ENCODE results near the gene STX16. TPM values are rescaled to one million over a fixed set of nuclear protein-coding genes. Genes with fewer than 3 reads are reported as not detected.

STX16 gene
- total RNA-seq, 3 donors from 2014 or later = 42.2 to 70.4 (median 43.1) TPM

DNA sequence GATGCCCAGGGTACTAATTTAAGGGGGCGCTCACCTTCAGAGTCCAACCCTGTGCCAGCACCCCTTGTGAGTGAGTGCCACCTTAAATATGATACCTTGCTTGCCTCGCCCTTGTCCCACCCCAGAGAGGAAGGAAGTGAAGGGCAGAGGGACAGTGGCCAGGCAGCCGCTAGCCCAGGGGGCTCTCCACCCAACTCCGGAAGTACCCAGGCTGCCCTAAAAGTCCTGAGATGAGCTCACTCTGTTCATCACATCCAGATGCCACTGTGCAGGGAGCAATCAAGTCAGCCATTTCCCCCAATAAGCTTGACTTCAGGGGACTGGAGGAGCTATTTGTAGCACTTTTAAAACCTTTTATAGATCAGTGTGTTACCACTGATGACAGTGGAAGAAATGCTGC lies 25.0 kb upstream of the STX16 start:
- intact Hi-C loops (cut with DNase I, micrococcal nuclease) = no loop called here
- no peak for ATAC-seq
- TF ChIP-seq, protein P1, sequence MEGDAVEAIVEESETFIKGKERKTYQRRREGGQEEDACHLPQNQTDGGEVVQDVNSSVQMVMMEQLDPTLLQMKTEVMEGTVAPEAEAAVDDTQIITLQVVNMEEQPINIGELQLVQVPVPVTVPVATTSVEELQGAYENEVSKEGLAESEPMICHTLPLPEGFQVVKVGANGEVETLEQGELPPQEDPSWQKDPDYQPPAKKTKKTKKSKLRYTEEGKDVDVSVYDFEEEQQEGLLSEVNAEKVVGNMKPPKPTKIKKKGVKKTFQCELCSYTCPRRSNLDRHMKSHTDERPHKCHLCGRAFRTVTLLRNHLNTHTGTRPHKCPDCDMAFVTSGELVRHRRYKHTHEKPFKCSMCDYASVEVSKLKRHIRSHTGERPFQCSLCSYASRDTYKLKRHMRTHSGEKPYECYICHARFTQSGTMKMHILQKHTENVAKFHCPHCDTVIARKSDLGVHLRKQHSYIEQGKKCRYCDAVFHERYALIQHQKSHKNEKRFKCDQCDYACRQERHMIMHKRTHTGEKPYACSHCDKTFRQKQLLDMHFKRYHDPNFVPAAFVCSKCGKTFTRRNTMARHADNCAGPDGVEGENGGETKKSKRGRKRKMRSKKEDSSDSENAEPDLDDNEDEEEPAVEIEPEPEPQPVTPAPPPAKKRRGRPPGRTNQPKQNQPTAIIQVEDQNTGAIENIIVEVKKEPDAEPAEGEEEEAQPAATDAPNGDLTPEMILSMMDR (IDR thresholded peaks at IDR 0.05) = no peak

DNA sequence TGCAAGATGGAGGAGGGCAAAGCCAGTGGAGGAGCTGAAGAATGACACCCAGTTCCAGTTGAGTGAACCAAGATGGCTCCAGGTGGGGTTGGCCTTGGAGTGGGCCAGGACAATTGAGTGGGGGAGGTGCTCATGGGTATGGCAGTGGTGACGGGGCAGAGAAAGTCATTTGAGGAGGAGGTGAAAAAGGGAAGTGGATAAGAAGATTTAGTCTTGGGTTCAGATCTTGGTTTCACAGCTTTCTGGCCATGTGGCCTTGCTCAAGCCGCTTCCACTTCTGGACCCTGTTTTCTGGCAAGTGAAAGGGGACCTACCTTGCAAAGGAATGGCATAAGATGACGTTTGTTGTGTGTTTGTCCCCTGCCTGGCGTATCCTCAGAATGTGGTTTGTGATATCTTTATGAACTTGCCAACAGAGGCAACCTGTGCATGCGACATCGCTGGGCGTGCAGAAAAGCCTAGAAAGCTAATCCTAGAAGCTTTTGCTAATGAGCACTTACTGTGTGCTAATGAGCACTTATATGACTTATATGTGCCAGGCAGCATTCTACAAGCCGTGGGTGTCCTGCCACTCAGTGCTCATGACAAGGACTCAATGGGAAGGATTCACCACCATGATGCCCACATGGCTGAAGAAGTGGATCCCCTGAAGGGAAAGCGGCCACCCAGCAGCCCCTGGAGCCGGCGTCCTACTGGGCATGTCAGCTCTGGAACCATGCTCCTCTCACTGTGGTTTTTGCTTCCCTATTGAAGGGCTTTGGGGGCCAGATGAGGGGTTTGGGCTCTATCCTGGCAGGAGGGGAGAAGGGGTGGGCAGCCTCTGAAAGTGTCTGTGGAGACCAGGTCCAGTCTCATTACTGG lies 23.6 kb upstream of the STX16 start:
- peak; percentile 34 for ATAC-seq
- intact Hi-C loops (cut with DNase I, micrococcal nuclease) = no loop called here

More for the DNA sequence above, 25.0 kb upstream of the STX16 start:
- Histone ChIP-seq H3K9me3 (no peaks in the 10 kb centered on the region), H3K4me3 (no peak overlapping the region), H3K4me1 (ENCODE audit: low read depth) (no peaks in the 10 kb centered on the region), H3K36me3 (ENCODE audit: low read depth) (no peaks in the 10 kb centered on the region)
- no peak for DNase-seq

DNA sequence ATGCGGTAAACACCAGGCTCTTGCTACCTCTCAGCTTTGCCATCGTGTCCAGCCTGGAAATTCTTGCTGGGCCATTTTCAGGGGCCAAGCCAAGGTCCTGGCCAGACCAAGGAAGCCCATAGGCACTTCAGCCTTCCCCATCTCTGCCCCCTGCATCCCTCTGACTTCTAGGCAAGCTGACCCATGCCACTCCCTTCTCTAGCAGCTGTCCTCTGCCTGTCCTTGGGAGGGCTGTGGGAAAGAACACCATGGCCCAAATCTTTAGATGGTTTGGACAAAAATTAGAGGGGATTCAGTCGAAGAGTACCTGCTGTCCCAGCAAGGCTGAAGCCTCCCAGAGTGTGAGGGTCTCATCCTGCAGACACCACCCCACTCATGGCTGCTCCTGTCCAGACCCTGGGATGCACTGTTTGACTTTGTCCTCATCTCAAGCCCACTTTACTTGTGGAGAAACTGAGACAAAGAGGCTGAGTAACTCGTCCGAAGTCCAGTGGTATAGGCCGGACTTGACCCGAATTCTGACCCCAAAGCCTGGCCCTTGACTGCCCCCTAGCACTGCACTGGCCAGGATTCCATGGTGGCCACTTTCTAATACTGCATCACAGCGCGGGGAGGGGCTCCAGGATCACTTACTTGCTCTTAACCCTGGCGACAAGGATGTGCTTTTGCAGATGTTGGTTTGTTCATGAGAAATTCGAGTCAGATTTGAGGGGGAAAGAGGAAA lies 22.4 kb upstream of the STX16 start:
- DNase-seq (no peak), ATAC-seq (no peak)
- Histone ChIP-seq H3K36me3 (ENCODE audit: low read depth) (no peaks in the 10 kb centered on the region), H3K4me1 (ENCODE audit: low read depth) (no peaks in the 10 kb centered on the region), H3K9me3 (no peaks in the 10 kb centered on the region), H3K4me3 (no peak overlapping the region)
- TF ChIP-seq, protein P1 (IDR thresholded peaks at IDR 0.05) = no peak
- intact Hi-C loops (cut with DNase I, micrococcal nuclease) = no loop called here

More for the DNA sequence above, 23.6 kb upstream of the STX16 start:
- TF ChIP-seq, protein P1 (IDR thresholded peaks at IDR 0.05) = no peak
- no peaks in the 10 kb centered on the region for H3K36me3 ChIP-seq (ENCODE audit: low read depth)
- DNase-seq = no peak
- no peak overlapping the region for H3K4me3 ChIP-seq
- no peaks in the 10 kb centered on the region for H3K4me1 ChIP-seq (ENCODE audit: low read depth)
- H3K9me3 ChIP-seq = no peaks in the 10 kb centered on the region

DNA sequence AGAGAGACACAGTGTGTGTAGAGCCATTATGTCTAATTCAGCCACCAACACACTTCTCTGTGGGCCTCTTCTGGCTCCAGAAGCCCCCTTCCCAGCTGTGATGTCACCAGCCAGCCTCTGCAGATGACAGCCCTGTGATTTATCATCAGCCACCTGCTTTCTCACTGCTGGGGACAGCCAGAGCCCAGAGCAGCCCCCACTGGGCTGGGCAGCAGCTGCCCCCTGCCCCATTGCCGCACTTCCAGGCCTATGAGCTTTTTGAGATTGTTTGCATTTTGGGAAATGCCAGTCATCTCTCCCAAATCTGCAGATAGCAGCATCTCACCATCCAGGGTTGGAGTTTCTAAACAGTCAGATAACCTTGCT lies 21.9 kb upstream of the STX16 start:
- TF ChIP-seq, protein P1 (IDR thresholded peaks at IDR 0.05) = no peak
- intact Hi-C loops (cut with DNase I, micrococcal nuclease) = no loop called here
- H3K9me3 ChIP-seq = no peaks in the 10 kb centered on the region
- DNase-seq = no peak
- H3K4me3 ChIP-seq = no peak overlapping the region
- H3K36me3 ChIP-seq (ENCODE audit: low read depth) = no peaks in the 10 kb centered on the region
- ATAC-seq = no peak
- H3K4me1 ChIP-seq (ENCODE audit: low read depth) = no peaks in the 10 kb centered on the region

DNA sequence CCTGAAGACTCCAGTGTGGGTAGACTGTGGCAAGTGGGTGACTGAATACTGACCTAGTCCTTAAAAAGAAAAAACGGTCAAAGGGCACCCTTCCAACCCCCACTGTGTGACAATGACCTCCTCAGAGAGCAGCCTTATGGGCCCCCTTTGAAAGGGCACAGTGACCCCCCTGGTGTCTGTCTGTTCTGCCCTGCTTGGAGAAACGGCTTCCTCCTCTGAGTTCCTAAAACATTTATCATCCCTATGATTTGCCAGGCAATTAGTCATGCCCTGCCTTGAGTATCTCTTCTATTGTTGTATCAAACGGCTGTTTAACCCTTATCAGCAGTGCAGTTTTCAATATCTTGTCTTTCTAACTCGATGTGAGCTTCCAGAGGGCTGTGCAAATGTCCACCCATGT lies 21.0 kb upstream of the STX16 start:
- ATAC-seq = no peak

More for the DNA sequence above, 21.0 kb upstream of the STX16 start:
- Histone ChIP-seq H3K36me3 (ENCODE audit: low read depth) (no peaks in the 10 kb centered on the region), H3K4me3 (no peak overlapping the region), H3K9me3 (no peaks in the 10 kb centered on the region), H3K4me1 (ENCODE audit: low read depth) (no peaks in the 10 kb centered on the region)
- DNase-seq = no peak
- intact Hi-C loops (cut with DNase I, micrococcal nuclease) = no loop called here
- TF ChIP-seq, protein P1 (IDR thresholded peaks at IDR 0.05) = no peak
